Measurements from ENCODE around the gene GTF3C4. TPM values are rescaled to one million over a fixed set of nuclear protein-coding genes. Genes with fewer than 3 reads are reported as not detected.

GTF3C4 gene
- total RNA-seq, 1 experiment from 2014 or later = 42.5 TPM

GRCh38 chr9:132631685-132632084 lies 38.6 kb upstream of the GTF3C4 start:
- no peak overlapping the region for H2AFZ ChIP-seq (ENCODE audit: low read length)
- no peak overlapping the region for H3K9ac ChIP-seq (ENCODE audit: extremely low read depth, insufficient read length, low read length)
- no peaks in the 10 kb centered on the region for H3K23me2 ChIP-seq (ENCODE audit: insufficient read length, low read depth, low read length, poor library complexity, severe bottlenecking)
- H3K4me2 ChIP-seq (ENCODE audit: insufficient read depth, insufficient read length, low read length) = no peak overlapping the region
- Mint-ChIP-seq H3K4me1 (peaks cover 6 to 16% of the 10 kb centered on the region in 2 experiments), H3K36me3 (ENCODE audit: insufficient read depth in 1 of 3, low read depth in 3 of 3) (peaks cover 14 to 46% (median 25%) of the 10 kb centered on the region in 3 experiments; a peak in 6 of 7 replicates), H3K27me3 (ENCODE audit: low read depth) (no peaks in the 10 kb centered on the region), H3K27ac (peak overlapping the region in 1 of 3 experiments; percentile 67; a peak in 1 of 7 replicates), H3K4me3 (no peak overlapping the region), H3K9me3 (no peaks in the 10 kb centered on the region)
- no peak overlapping the region for H3K18ac ChIP-seq (ENCODE audit: insufficient read length, low read depth, low read length)
- H4K5ac ChIP-seq (ENCODE audit: insufficient read length, low read depth, low read length) = no peak overlapping the region
- no CpG with 5 or more reads among the region's 7 CpGs for WGBS (ENCODE audit: extremely low coverage, insufficient read length, low lambda C conversion rate)
- H3K4ac ChIP-seq (ENCODE audit: low read depth, low read length) = no peak overlapping the region
- no peak overlapping the region for H2AK5ac ChIP-seq (ENCODE audit: insufficient read length, low read length)
- no peaks in the 10 kb centered on the region for H4K20me1 ChIP-seq (ENCODE audit: control insufficient read depth, insufficient read depth, insufficient read length)
- no peak for TF ChIP-seq CTCF (conservative IDR thresholded peaks at IDR 0.05)
- DNase-seq = no peak
- no peak overlapping the region for H3K14ac ChIP-seq (ENCODE audit: insufficient read depth, low read length)
- no peak overlapping the region for H2BK5ac ChIP-seq (ENCODE audit: insufficient read length, low read length)
- no peak overlapping the region for H4K91ac ChIP-seq (ENCODE audit: insufficient read length, low read depth, low read length)
- H2BK12ac ChIP-seq (ENCODE audit: insufficient read length, low read depth, low read length) = no peak overlapping the region
- H2BK20ac ChIP-seq (ENCODE audit: low read depth, low read length, poor library complexity, severe bottlenecking) = no peak overlapping the region
- H3K9me3 ChIP-seq (ENCODE audit: control insufficient read depth, low read depth, low read length) = no peaks in the 10 kb centered on the region
- H3K23ac ChIP-seq (ENCODE audit: insufficient read length, low read depth, low read length) = no peak overlapping the region
- H4K8ac ChIP-seq (replicated peaks; ENCODE audit: insufficient read length, low read depth, low read length) = no peak overlapping the region
- no peaks in the 10 kb centered on the region for H3K27me3 ChIP-seq (ENCODE audit: insufficient read depth, low read length)
- no peaks in the 10 kb centered on the region for H3K79me1 ChIP-seq (ENCODE audit: insufficient read depth, low read depth, low read length, poor library complexity, severe bottlenecking)
- no peak overlapping the region for H2BK120ac ChIP-seq (ENCODE audit: low read depth, low read length, poor library complexity, severe bottlenecking)
- no peak overlapping the region for H2BK15ac ChIP-seq (ENCODE audit: low read depth, low read length)
- H3K4me1 ChIP-seq (ENCODE audit: insufficient read depth, low read length) = no peaks in the 10 kb centered on the region
- no peak overlapping the region for H3T11ph ChIP-seq (ENCODE audit: low read length)
- H3K56ac ChIP-seq (ENCODE audit: insufficient read length, low read depth, low read length) = no peak overlapping the region
- peaks cover 2% of the 10 kb centered on the region; the same call in 1 of the 2 replicates for H3K79me2 ChIP-seq (ENCODE audit: insufficient read depth, low read length)
- no peak overlapping the region for H3K27ac ChIP-seq (ENCODE audit: insufficient read length, low read depth, low read length)

All from H9 (cell line).